ENCODE results near the gene RAE1.

DNA sequence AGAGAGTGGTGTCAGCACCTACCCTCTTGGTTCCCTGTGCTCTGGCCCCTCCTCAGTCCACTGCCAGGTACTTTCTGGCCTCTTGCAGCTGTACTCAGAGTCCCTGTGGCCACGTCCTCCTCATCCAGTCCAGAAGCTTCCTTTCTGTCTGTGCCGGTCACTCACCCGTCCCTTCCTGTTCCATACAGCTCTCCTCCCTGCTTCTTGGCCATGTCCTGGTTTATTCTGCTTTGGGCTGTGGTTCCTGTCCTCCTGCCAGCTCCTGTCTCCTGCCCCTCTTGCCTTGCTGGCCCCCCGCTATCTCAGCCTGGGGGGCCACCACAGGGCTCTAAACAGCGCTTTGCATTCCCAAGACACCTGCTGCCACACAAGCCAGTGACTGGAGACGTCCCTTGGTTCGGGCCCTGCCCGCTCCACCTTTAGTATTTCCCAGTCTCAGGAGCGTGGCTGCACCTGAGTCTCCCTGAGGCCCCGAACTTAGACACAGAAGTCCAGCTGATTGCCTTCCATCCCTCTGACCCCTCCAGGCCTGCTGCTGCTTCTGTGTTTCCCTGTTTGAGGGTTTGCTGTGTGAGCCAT is 24.7 kb downstream of the RAE1 start:
- TF ChIP-seq, protein P1, sequence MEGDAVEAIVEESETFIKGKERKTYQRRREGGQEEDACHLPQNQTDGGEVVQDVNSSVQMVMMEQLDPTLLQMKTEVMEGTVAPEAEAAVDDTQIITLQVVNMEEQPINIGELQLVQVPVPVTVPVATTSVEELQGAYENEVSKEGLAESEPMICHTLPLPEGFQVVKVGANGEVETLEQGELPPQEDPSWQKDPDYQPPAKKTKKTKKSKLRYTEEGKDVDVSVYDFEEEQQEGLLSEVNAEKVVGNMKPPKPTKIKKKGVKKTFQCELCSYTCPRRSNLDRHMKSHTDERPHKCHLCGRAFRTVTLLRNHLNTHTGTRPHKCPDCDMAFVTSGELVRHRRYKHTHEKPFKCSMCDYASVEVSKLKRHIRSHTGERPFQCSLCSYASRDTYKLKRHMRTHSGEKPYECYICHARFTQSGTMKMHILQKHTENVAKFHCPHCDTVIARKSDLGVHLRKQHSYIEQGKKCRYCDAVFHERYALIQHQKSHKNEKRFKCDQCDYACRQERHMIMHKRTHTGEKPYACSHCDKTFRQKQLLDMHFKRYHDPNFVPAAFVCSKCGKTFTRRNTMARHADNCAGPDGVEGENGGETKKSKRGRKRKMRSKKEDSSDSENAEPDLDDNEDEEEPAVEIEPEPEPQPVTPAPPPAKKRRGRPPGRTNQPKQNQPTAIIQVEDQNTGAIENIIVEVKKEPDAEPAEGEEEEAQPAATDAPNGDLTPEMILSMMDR (conservative IDR thresholded peaks at IDR 0.05; ENCODE audit: low read depth, low read length): no peak
- TF ChIP-seq RAD21 (IDR thresholded peaks at IDR 0.05; ENCODE audit: low read length): no peak
- no peak for TF ChIP-seq SMC3 (IDR thresholded peaks at IDR 0.05; ENCODE audit: low read depth, low read length)
- no peak for TF ChIP-seq USF2 (IDR thresholded peaks at IDR 0.05; ENCODE audit: low read depth, low read length)
- no peak for TF ChIP-seq CHD1 (IDR thresholded peaks at IDR 0.05; ENCODE audit: low read depth, low read length)
- TF ChIP-seq POLR2A (IDR thresholded peaks at IDR 0.05; ENCODE audit: low read depth, low read length): no peak
- no peak for TF ChIP-seq CEBPB (IDR thresholded peaks at IDR 0.05; ENCODE audit: low read depth, low read length)
- TF ChIP-seq NFE2L2 (IDR thresholded peaks at IDR 0.05; ENCODE audit: low read depth, low read length): no peak
- TF ChIP-seq, protein P2, sequence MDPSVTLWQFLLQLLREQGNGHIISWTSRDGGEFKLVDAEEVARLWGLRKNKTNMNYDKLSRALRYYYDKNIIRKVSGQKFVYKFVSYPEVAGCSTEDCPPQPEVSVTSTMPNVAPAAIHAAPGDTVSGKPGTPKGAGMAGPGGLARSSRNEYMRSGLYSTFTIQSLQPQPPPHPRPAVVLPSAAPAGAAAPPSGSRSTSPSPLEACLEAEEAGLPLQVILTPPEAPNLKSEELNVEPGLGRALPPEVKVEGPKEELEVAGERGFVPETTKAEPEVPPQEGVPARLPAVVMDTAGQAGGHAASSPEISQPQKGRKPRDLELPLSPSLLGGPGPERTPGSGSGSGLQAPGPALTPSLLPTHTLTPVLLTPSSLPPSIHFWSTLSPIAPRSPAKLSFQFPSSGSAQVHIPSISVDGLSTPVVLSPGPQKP (IDR thresholded peaks at IDR 0.05; ENCODE audit: borderline replicate concordance, low read depth, low read length): no peak
- no peak for TF ChIP-seq RFX5 (IDR thresholded peaks at IDR 0.05; ENCODE audit: low read depth, low read length)
- no peak for TF ChIP-seq BHLHE40 (IDR thresholded peaks at IDR 0.05; ENCODE audit: low read depth, low read length)
- TF ChIP-seq FOS (IDR thresholded peaks at IDR 0.05; ENCODE audit: low read depth, low read length): no peak

All from IMR-90 (cell line).